ENCODE results near the gene PSD2.
"Not testable (repeated sequence)": the region's sequence is repeated elsewhere in the genome, so short reads cannot be mapped to it uniquely, and the experiment has no call there.

Gene PSD2

GRCh38 chr5:139789845-139790189 is 5.8 kb upstream of the PSD2 start:
- H3K4me3 Mint-ChIP-seq: no peak overlapping the region
- TF ChIP-seq CTCF (IDR thresholded peaks at IDR 0.05; ENCODE audit: unreplicated experiment in 3 of 3): no peak
- H3K27ac Mint-ChIP-seq: no peak overlapping the region
- H3K4me1 Mint-ChIP-seq: peaks cover 5% of the 10 kb centered on the region
- H3K36me3 Mint-ChIP-seq (ENCODE audit: low read depth): no peaks in the 10 kb centered on the region
- H3K27me3 Mint-ChIP-seq (ENCODE audit: low read depth): peaks cover 78% of the 10 kb centered on the region
- no peaks in the 10 kb centered on the region for H3K9me3 Mint-ChIP-seq

- Mint-ChIP-seq H3K4me1 (peaks cover 5% of the 10 kb centered on the region), H3K36me3 (ENCODE audit: low read depth) (no peaks in the 10 kb centered on the region), H3K4me3 (no peak overlapping the region), H3K27me3 (ENCODE audit: low read depth) (peaks cover 81% of the 10 kb centered on the region), H3K27ac (no peak overlapping the region), H3K9me3 (no peaks in the 10 kb centered on the region)
- TF ChIP-seq CTCF (IDR thresholded peaks at IDR 0.05; ENCODE audit: unreplicated experiment in 3 of 3): no peak
These were observed 3.4 kb upstream of the PSD2 start for GRCh38 chr5:139792218-139792617.

- not testable (repeated sequence) for H3K4me1 Mint-ChIP-seq; H3K27ac Mint-ChIP-seq; H3K36me3 Mint-ChIP-seq (ENCODE audit: low read depth); H3K9me3 Mint-ChIP-seq; H3K4me3 Mint-ChIP-seq
- H3K27me3 Mint-ChIP-seq (ENCODE audit: low read depth): peaks cover 84% of the 10 kb centered on the region
These were observed 3.0 kb upstream of the PSD2 start for GRCh38 chr5:139792655-139793054.

GRCh38 chr5:139794067-139794846 is 1.4 kb upstream of the PSD2 start:
- Mint-ChIP-seq H3K4me1 (peaks cover 5% of the 10 kb centered on the region), H3K4me3 (peak overlapping the region; percentile 58 to 74 (median 60)), H3K27me3 (ENCODE audit: low read depth) (peaks cover 93% of the 10 kb centered on the region), H3K36me3 (ENCODE audit: low read depth) (no peaks in the 10 kb centered on the region), H3K9me3 (no peaks in the 10 kb centered on the region), H3K27ac (no peak overlapping the region)
- no peak for TF ChIP-seq CTCF (IDR thresholded peaks at IDR 0.05; ENCODE audit: unreplicated experiment in 3 of 3)

- TF ChIP-seq CTCF (IDR thresholded peaks at IDR 0.05; ENCODE audit: unreplicated experiment in 3 of 3): no peak
- H3K4me3 Mint-ChIP-seq: peak overlapping the region; percentile 39 to 65 (median 53)
- peaks cover 5% of the 10 kb centered on the region for H3K4me1 Mint-ChIP-seq
- H3K27ac Mint-ChIP-seq: no peak overlapping the region
- no peaks in the 10 kb centered on the region for H3K9me3 Mint-ChIP-seq
- H3K36me3 Mint-ChIP-seq (ENCODE audit: low read depth): no peaks in the 10 kb centered on the region
- peaks cover 93% of the 10 kb centered on the region for H3K27me3 Mint-ChIP-seq (ENCODE audit: low read depth)
These were observed 626 bp downstream of the PSD2 start for GRCh38 chr5:139796061-139796806.

GRCh38 chr5:139797335-139797734 is 1.7 kb downstream of the PSD2 start:
- TF ChIP-seq CTCF (IDR thresholded peaks at IDR 0.05; ENCODE audit: unreplicated experiment in 3 of 3): no peak
- Mint-ChIP-seq H3K4me1 (peaks cover 5% of the 10 kb centered on the region), H3K27me3 (ENCODE audit: low read depth) (peaks cover 93% of the 10 kb centered on the region), H3K27ac (no peak overlapping the region), H3K36me3 (ENCODE audit: low read depth) (no peaks in the 10 kb centered on the region), H3K4me3 (no peak overlapping the region), H3K9me3 (no peaks in the 10 kb centered on the region)
